ENCODE data around the gene RILPL1.

DNA sequence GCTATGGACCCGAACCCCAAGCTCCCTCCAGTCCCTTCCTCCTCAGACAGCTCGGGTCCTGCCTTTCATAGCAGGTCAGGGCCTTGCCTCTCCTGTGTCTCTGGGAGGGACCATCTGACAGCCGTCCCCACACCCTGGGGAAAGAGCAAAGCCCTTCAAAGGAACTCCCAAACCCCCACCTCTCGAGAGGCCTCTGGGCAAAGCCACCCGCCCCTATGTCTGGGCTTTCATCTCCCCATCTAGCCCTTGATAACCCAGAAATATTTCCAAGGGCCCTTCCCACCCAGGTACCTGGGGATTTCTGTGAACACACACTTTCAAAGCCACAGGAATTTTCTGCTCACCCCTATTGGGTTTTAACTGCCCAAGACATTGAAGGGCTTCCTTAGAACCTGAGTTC lies 43.4 kb downstream of the RILPL1 start:
- TF ChIP-seq GATA2 (IDR thresholded peaks at IDR 0.05; ENCODE audit: low read depth, low read length) (no peak), GATA3 (IDR thresholded peaks at IDR 0.05; ENCODE audit: low read depth, low read length) (no peak)

Measured in SH-SY5Y (cell line).